GM21515 (cell line): ENCODE results near the gene GLIPR1L2.
"Not testable (repeated sequence)": the region's sequence is repeated elsewhere in the genome, so short reads cannot be mapped to it uniquely, and the experiment has no call there.

Source experiments
- ATAC-seq: cut with Tn5 transposase; IDR thresholded peaks from one replicate; pipeline ENCODE4 v1.9.1; 2021; ENCODE audit not compliant: unreplicated experiment

Gene GLIPR1L2

DNA sequence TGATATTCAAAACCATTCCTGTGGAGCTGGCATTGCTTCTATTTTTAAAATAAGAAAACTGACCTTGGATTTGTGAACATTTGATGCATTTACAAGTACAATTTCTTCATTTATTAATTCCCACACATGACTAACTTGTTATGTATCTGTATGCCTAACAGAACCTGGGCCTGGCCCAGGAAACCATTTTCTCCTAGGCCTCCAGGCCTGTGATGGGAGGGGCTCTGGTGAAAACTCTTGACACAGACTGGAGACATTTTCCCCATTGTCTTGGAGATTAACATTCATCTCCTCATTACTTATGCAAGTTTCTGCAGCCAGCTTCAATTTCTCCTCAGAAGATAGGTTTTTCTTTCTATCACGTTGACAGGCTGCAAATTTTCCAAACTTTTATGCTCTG lies 42.0 kb downstream of the GLIPR1L2 start:
- no peak for ATAC-seq

DNA sequence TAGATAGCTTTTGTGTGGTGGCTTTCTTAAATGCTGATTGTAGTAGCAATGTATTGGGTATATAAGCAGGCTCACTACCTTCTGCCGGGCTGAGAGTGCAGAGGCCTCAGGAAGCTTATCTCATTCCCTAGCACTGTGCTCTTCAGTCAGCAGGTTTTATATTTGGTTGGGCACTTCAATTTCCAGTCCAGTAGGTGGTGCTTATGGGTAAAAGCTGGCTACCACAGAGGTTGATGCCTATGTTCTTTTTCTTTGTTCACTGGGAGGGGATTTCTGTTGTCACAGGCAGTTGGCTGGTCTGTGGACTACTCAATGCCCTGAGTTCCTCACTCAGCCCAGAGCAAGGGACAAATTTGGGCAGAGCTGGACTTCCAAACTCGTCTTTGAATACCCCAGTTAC lies 46.7 kb downstream of the GLIPR1L2 start:
- no peak for ATAC-seq

- no peak for ATAC-seq
Measured at GRCh38 chr12:75438059-75438754, 47.3 kb downstream of the GLIPR1L2 start.

DNA sequence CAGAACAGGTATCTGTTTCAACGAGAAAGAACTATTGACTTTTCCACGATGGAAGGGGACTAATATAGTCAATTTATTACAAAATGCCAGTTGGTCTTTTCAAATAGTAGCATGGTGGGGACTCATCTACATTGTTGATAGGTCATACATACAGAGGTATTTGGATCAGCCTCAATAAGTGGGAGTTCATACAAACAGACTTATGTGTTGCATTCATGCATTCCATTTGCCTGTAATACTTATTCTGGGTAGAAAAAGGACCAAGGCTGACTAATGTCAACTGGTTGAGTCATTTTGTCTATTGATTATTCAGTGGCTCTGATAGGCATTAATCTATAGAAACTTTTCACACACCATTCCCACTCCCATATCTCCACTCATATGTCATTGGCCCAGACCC lies 48.2 kb downstream of the GLIPR1L2 start:
- no peak for ATAC-seq

- no peak for ATAC-seq
Measured at GRCh38 chr12:75439930-75440329, 49.0 kb downstream of the GLIPR1L2 start.

DNA sequence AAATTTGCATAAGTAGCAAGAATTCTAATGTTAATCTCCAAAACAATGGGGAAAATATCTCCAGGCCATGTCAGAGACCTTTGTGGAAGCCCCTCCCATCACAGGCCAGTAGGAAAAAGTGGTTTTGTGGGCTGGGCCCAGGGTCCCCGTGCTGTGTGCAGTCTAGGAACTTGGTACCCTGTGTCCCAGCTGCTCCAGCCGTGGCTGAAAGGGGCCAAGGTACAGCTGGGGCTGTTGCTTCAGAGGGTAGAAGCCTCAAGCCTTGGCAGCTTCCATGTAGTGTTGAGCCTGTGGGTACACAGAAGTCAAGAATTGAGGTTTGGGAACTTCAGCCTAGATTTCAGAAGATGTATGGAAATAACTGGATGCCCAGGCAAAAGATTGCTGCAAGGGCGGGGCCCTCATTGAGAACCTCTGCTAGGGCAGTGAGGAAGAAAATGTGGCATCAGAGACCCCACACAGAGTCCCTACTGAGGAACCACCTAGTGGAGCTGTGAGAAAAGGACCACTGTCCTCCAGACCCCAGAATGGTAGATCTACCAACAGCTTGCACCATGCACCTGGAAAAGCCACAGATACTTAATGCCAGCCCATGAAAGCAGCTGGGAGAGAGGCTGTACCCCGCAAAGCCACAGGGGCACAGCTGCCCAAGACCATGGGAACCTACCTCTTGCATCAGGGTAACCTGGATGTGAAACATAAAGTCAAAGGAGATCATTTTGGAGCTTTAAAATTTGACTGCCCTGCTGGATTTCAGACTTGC lies 51.0 kb downstream of the GLIPR1L2 start:
- ATAC-seq: not testable (repeated sequence)

DNA sequence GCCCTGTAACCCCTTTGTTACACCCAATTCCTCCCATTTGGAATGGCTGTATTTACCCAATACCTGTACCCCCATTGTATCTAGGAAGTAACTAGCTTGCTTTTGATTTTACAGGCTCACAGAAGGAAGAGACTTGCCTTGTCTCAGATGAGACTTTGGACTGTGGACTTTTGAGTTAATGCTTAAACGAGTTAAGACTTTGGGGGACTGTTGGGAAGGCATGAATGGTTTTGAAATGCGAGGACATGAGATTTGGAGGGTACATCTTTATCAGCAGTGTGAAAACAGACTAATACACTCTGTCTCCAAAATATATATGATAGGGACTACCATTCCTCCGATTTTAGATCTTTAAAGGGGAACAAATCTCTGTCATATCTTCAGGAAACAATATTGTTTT lies 51.6 kb downstream of the GLIPR1L2 start:
- ATAC-seq: not testable (repeated sequence)

DNA sequence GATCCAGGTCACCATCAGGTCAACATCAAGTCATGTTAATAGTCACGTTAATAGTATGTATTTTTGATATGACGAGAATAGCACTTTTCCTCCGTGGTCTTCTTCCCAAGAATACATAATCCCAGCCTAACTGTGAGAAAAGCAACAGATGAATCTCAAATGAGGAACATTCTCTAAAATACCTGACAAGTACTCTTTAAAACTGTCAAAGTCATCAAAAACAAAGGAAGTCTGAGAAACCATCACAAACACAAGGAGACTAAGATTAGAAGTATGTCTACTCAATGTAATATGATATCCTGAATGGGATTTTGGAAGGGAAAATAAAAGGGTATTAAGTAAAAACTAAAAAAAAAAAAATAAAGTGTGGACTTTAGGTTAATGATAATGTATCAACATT lies 52.8 kb downstream of the GLIPR1L2 start:
- no peak for ATAC-seq

- ATAC-seq: no peak
Measured at GRCh38 chr12:75444429-75445136, 53.7 kb downstream of the GLIPR1L2 start.

DNA sequence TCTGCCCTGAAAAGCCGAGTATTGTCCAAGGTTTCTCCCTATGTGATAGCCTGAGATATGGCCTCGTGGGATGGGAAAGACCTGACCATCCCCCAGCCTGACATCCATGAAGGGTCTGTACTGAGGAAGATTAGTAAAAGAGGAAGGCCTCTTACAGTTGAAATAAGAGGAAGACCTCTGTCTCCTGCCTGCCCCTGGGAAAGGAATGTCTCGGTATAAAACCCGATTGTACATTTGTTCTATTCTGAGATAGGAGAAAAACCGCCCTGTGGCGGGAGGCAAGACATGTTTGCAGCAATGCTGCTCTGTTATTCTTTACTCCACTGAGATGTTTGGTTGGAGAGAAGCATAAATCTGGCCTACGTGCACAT lies 54.2 kb downstream of the GLIPR1L2 start:
- not testable (repeated sequence) for ATAC-seq

- no peak for ATAC-seq
Measured at GRCh38 chr12:75446857-75447256, 56.0 kb downstream of the GLIPR1L2 start.

DNA sequence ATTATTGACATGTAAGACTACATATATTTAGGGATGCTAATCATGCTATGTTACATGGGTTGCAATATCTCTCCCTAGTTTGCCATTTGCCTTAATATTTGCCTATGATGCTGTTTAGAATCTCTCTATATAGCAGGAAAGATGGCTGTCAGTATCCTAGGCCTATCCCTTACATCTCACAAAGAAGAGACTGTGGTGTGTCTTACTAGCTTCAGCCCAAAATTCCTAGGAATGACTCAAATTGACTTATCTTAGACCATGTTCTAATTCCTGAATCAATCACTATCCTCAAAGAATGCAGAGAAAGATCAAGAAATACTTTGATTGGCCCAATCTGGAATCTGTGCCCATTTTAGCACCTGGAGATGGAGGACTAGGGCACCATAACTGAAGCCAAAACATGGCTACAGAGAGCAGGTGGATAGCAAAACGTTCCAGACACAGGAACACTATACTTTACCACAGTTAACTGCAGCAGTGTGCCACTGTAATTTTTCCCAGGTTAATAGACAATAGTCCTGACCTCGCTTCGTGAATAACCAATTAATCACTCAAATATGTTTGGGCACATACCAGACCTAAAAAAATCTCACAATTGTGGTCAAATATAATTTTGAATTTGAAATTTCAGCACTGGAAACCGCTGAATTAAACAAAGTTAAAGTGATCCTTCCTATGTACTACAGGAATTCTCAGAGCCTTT lies 57.0 kb downstream of the GLIPR1L2 start:
- ATAC-seq: no peak

DNA sequence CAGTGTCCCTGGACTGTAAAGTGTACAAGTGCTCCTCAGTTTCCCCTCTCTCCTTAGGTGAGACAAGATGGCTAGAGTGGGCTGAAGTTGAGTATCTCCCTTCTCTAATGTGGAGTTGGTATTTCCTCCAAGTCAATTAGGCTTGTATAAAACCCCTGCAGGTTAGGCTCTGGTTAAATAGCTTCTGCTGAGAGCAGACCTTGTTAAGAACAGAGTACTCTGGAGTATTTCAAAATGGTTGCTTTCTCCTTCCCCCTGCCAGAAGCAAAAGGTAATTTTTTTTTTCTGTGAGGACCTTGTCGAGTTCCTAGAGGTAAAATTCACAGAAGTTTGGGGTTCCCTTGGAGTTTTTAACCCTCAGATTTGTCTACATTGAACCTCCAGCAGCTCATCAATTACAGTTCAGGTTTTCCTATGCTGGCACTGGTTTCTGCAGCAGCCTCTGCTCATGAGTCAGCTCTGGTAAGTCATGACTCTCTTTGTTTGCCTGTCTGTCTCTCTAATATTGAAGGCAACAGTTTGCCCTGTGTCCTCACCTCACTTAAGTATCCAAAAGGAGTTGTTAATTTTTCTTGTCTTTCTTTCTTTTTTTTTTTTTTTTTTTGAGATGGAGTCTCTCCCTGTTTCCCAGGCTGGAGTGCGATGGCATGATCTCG lies 61.9 kb downstream of the GLIPR1L2 start:
- no peak for ATAC-seq

DNA sequence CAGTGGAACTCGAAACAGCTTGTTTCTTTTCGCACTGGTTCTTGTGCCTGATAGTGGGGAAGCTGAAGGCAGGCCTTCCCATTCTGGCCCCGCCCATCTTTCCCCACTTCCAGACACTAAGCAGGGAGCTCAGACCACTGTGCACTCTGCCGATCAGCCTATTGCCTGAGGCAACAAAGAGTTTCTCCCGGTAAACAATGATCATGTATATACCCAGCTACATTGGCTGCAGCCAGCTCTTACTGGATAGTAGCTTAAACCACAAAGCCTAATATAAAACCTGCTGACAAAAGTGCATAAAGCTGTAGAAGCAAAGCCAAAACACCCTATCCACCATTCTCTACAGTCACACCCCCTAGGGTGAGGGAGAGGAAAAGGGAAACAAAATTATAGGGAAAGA lies 65.0 kb downstream of the GLIPR1L2 start:
- no peak for ATAC-seq

GRCh38 chr12:75457191-75457590 lies 66.3 kb downstream of the GLIPR1L2 start:
- ATAC-seq: no peak

- ATAC-seq: not testable (repeated sequence)
Measured at GRCh38 chr12:75457866-75458265, 67.0 kb downstream of the GLIPR1L2 start.

DNA sequence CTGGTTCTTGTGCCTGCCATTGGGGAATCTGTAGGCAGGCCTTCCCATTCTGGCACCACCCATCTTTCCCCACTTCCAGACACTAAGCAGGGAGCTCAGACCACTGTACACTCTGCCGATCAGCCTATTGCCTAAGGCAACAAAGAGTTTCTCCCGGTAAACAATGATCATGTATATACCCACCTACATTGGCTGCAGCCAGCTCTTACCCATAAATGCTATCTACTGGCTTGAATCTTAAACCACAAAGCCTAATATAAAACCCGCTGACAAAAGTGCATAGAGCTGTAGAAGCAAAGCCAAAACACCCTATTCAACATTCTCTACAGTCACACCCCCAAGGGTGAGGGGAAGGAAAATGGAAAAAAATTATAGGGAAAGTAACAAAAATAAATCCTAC lies 68.9 kb downstream of the GLIPR1L2 start:
- ATAC-seq: no peak

DNA sequence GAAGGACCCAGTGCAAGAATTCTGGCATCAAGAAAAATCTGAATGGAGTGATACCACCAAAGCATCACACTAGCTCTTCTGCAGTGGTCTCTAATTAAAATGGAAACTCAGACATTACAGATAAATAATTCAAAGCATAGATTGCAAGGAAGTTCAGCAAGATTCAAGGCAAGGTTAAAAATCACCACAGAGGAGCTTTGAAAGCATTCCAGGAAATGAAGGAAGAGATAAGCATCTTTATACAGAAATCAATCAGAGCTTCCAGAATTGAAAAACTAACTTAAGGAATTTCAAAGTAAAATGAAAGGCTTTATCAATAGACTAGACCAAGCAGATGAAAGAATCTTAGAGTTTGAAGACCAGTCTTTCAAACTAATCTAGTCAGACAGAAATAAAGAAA lies 69.3 kb downstream of the GLIPR1L2 start:
- ATAC-seq: no peak

DNA sequence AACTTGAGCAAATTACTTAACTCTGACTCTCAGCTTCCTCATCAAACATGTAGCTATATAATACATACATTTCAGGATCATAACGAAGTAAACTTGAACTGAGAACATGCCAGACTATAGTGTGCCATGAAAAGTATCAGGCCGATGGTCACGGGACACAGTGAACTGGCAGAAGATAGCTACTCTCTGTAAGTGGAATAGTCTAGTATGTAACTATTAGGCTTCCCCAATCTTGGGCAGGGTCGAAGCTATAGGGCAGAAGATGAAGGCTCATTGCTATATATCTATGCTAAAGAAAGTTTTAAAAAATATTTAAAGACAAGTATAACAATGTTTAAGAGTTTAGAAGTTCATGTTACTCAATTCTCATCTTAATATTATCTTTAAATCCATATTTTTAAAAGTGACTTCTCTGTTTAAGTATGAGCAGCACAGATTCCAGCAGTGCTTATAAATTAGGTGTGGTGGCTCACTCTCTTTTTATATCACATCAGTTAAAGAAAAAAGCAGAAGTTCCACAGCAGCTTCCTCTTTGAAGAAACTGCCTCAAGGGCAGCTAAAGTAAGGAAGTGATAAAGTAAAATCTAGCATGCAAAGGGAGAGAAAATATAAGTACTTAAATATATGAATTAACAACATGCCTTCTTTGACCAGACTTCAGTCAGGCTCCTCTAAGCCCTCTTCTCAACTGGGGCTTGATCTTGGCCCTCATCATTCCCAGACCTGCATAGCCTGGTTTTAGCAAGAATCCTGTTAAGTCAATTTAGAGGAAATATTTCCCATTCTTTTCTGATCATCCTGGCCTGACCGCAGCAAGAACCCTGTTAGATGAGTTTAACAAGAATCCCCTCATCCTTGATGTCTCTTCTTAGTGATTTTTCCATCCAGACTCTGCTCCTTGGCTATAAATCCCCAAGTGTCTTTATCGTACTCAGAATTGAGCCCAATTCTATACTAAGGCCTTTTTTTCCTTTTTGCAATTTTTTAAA lies 81.3 kb downstream of the GLIPR1L2 start:
- no peak for ATAC-seq

- no peak for ATAC-seq
Measured at GRCh38 chr12:75474116-75474515, 83.2 kb downstream of the GLIPR1L2 start.
